Urothelium cell line (cell line): ENCODE results near the gene C19orf44.
"Not testable (repeated sequence)": the region's sequence is repeated elsewhere in the genome, so short reads cannot be mapped to it uniquely, and the experiment has no call there.

Experiments
- DNase-seq: peaks from one replicate; pipeline ENCODE4 v3.0.0; 2011; ENCODE audit warnings: low spot score, mixed read lengths
- FAIRE-seq: peaks from 2 replicates; lab custom pipeline; 2011; peaks lifted over from hg19 to GRCh38; lab: Jason Lieb, UNC

Gene C19orf44

GRCh38 chr19:16532440-16533234 is 36.4 kb downstream of the C19orf44 start:
- no peak for DNase-seq

GRCh38 chr19:16535381-16535780 is 39.2 kb downstream of the C19orf44 start:
- DNase-seq (no peak), FAIRE-seq (no peak)

More at GRCh38 chr19:16532440-16533234, 36.4 kb downstream of the C19orf44 start:
- FAIRE-seq, result no peak

- FAIRE-seq, result no peak
Measured at GRCh38 chr19:16536130-16536529, 39.9 kb downstream of the C19orf44 start.

GRCh38 chr19:16537111-16537510 is 40.9 kb downstream of the C19orf44 start:
- DNase-seq (no peak), FAIRE-seq (no peak)

More at GRCh38 chr19:16536130-16536529, 39.9 kb downstream of the C19orf44 start:
- DNase-seq, result no peak

GRCh38 chr19:16540948-16541347 is 44.8 kb downstream of the C19orf44 start:
- no peak for FAIRE-seq
- no peak for DNase-seq

GRCh38 chr19:16541526-16542044 is 45.4 kb downstream of the C19orf44 start:
- FAIRE-seq (no peak), DNase-seq (no peak)

- DNase-seq, result peak; percentile 92
- FAIRE-seq, result no peak
Measured at GRCh38 chr19:16542045-16542909, 46.1 kb downstream of the C19orf44 start, which contains the start of gene CHERP. TSS of gene CHERP (minus strand) at chr19:16542437. CDS start at chr19:16542378, 59 bp downstream.

GRCh38 chr19:16542910-16543472 is 46.8 kb downstream of the C19orf44 start:
- no peak for FAIRE-seq
- DNase-seq, result no peak

GRCh38 chr19:16543734-16544133 is 47.5 kb downstream of the C19orf44 start:
- DNase-seq, FAIRE-seq: not testable (repeated sequence)

- FAIRE-seq, result no peak
- no peak for DNase-seq
Measured at GRCh38 chr19:16544473-16545231, 48.5 kb downstream of the C19orf44 start.

GRCh38 chr19:16548956-16549355 is 52.8 kb downstream of the C19orf44 start:
- no peak for DNase-seq
- no peak for FAIRE-seq

- not testable (repeated sequence) for FAIRE-seq, DNase-seq
Measured at GRCh38 chr19:16551902-16552301, 55.7 kb downstream of the C19orf44 start.

- no peak for DNase-seq
- no peak for FAIRE-seq
Measured at GRCh38 chr19:16554776-16555175, 58.6 kb downstream of the C19orf44 start.

GRCh38 chr19:16559780-16560276 is 63.6 kb downstream of the C19orf44 start:
- DNase-seq (no peak), FAIRE-seq (no peak)

- DNase-seq (no peak), FAIRE-seq (no peak)
Measured at GRCh38 chr19:16561382-16561781, 65.2 kb downstream of the C19orf44 start.

- DNase-seq (no peak), FAIRE-seq (no peak)
Measured at GRCh38 chr19:16562608-16563025, 66.4 kb downstream of the C19orf44 start.

GRCh38 chr19:16564842-16565241 is 68.6 kb downstream of the C19orf44 start:
- no peak for FAIRE-seq
- no peak for DNase-seq

GRCh38 chr19:16566161-16566560 is 70.0 kb downstream of the C19orf44 start:
- FAIRE-seq, result no peak
- no peak for DNase-seq

- FAIRE-seq, result no peak
Measured at GRCh38 chr19:16566702-16567101, 70.5 kb downstream of the C19orf44 start.

More at GRCh38 chr19:16566702-16567101, 70.5 kb downstream of the C19orf44 start:
- no peak for DNase-seq
